MG63 (cell line): Measurements from ENCODE around the gene AP4M1. TPM values are rescaled to one million over a fixed set of nuclear protein-coding genes. Genes with fewer than 3 reads are reported as not detected.
A peak's percentile ranks its signal among the peaks of the same experiment; 100 is the strongest.
"Not testable (repeated sequence)": the region's sequence is repeated elsewhere in the genome, so short reads cannot be mapped to it uniquely, and the experiment has no call there.

Experiments
- DNase-seq: peaks from one replicate; pipeline ENCODE4 v3.0.0-alpha.2; 2020
- H3K27me3 ChIP-seq: fragments of 250-450 bp; sonication (Bioruptor Pico); 2 replicates; pipeline ENCODE4 v1.5.1; 2020; ENCODE audit warnings: mild to moderate bottlenecking, moderate library complexity
- H3K36me3 ChIP-seq: fragments of 250-450 bp; sonication (Bioruptor Pico); 2 replicates; pipeline ENCODE4 v1.5.1; 2020; ENCODE audit warnings: mild to moderate bottlenecking, moderate library complexity
- H3K4me3 ChIP-seq: fragments of 250-450 bp; sonication (Bioruptor Pico); 2 replicates; pipeline ENCODE4 v1.5.1; 2020; ENCODE audit warnings: mild to moderate bottlenecking, moderate library complexity
- H3K9me3 ChIP-seq: fragments of 250-450 bp; sonication (Bioruptor Pico); 2 replicates; pipeline ENCODE4 v1.5.1; 2020; ENCODE audit warnings: mild to moderate bottlenecking, moderate library complexity
- total RNA-seq: library from RNA; depleted of rRNA; stranded (reverse); fragments of >200 nt; shearing (Covaris generic); gene quantifications from 2 replicates; pipeline ENCODE4 v1.2.3, GENCODE V29; 2014; ENCODE audit warnings: low replicate concordance

The AP4M1 gene
- total RNA-seq, 1 experiment from 2014 or later: 28.4 TPM

- no peaks in the 10 kb centered on the region for H3K36me3 ChIP-seq
- no peaks in the 10 kb centered on the region for H3K9me3 ChIP-seq
- H3K27me3 ChIP-seq: no peaks in the 10 kb centered on the region
- no peak overlapping the region for H3K4me3 ChIP-seq
- DNase-seq: peak; percentile 29
Measured at GRCh38 chr7:100132697-100133151, 31.3 kb downstream of the AP4M1 start.

GRCh38 chr7:100137851-100138760 lies 36.7 kb downstream of the AP4M1 start:
- DNase-seq: no peak
- no peaks in the 10 kb centered on the region for H3K36me3 ChIP-seq
- H3K27me3 ChIP-seq: no peaks in the 10 kb centered on the region
- no peaks in the 10 kb centered on the region for H3K9me3 ChIP-seq
- no peak overlapping the region for H3K4me3 ChIP-seq

GRCh38 chr7:100141555-100141949 lies 40.1 kb downstream of the AP4M1 start:
- DNase-seq: no peak
- Histone ChIP-seq H3K27me3 (no peaks in the 10 kb centered on the region), H3K36me3 (no peaks in the 10 kb centered on the region), H3K9me3 (no peaks in the 10 kb centered on the region), H3K4me3 (no peak overlapping the region)

GRCh38 chr7:100142461-100142860 lies 41.0 kb downstream of the AP4M1 start:
- no peak for DNase-seq
- Histone ChIP-seq H3K9me3 (no peaks in the 10 kb centered on the region), H3K27me3 (no peaks in the 10 kb centered on the region)

GRCh38 chr7:100146350-100146749 lies 44.9 kb downstream of the AP4M1 start:
- H3K9me3 ChIP-seq, H3K4me3 ChIP-seq, H3K27me3 ChIP-seq, H3K36me3 ChIP-seq, DNase-seq: not testable (repeated sequence)

More at GRCh38 chr7:100142461-100142860, 41.0 kb downstream of the AP4M1 start:
- H3K4me3 ChIP-seq: no peak overlapping the region
- H3K36me3 ChIP-seq: no peaks in the 10 kb centered on the region

GRCh38 chr7:100147278-100147677 lies 45.8 kb downstream of the AP4M1 start:
- H3K36me3 ChIP-seq: no peaks in the 10 kb centered on the region
- no peak overlapping the region for H3K4me3 ChIP-seq
- H3K27me3 ChIP-seq: no peaks in the 10 kb centered on the region
- DNase-seq: no peak
- no peaks in the 10 kb centered on the region for H3K9me3 ChIP-seq

GRCh38 chr7:100148225-100148558 lies 46.7 kb downstream of the AP4M1 start:
- Histone ChIP-seq H3K27me3 (no peaks in the 10 kb centered on the region), H3K9me3 (no peaks in the 10 kb centered on the region)
- DNase-seq: no peak

GRCh38 chr7:100148559-100149328 lies 47.3 kb downstream of the AP4M1 start, which contains the start of gene LAMTOR4:
LAMTOR4 (plus strand) TSS chr7:100148918; CDS start chr7:100148973, 55 bp downstream.
- H3K4me3 ChIP-seq: peak within 1 kb of the TSS; percentile 89
- H3K36me3 ChIP-seq: no peaks in the 10 kb centered on the region
- DNase-seq: peak; percentile 97
- H3K9me3 ChIP-seq: no peaks in the 10 kb centered on the region
- no peaks in the 10 kb centered on the region for H3K27me3 ChIP-seq

More at GRCh38 chr7:100148225-100148558, 46.7 kb downstream of the AP4M1 start:
- Histone ChIP-seq H3K36me3 (no peaks in the 10 kb centered on the region), H3K4me3 (peak overlapping the region; percentile 89)

GRCh38 chr7:100152404-100152803 lies 51.0 kb downstream of the AP4M1 start:
- Histone ChIP-seq H3K36me3 (peaks cover 3% of the 10 kb centered on the region), H3K27me3 (no peaks in the 10 kb centered on the region), H3K9me3 (no peaks in the 10 kb centered on the region), H3K4me3 (no peak overlapping the region)
- no peak for DNase-seq

- H3K36me3 ChIP-seq: peaks cover 4% of the 10 kb centered on the region
- H3K27me3 ChIP-seq: no peaks in the 10 kb centered on the region
- no peaks in the 10 kb centered on the region for H3K9me3 ChIP-seq
- DNase-seq: no peak
- no peak overlapping the region for H3K4me3 ChIP-seq
Measured at GRCh38 chr7:100152937-100153666, 51.7 kb downstream of the AP4M1 start.

GRCh38 chr7:100153708-100154535 lies 52.5 kb downstream of the AP4M1 start:
- Histone ChIP-seq H3K27me3 (no peaks in the 10 kb centered on the region), H3K9me3 (no peaks in the 10 kb centered on the region), H3K36me3 (peaks cover 4% of the 10 kb centered on the region), H3K4me3 (no peak overlapping the region)
- DNase-seq: no peak

- H3K4me3 ChIP-seq: no peak overlapping the region
- no peaks in the 10 kb centered on the region for H3K9me3 ChIP-seq
- no peaks in the 10 kb centered on the region for H3K27me3 ChIP-seq
- DNase-seq: no peak
- peaks cover 4% of the 10 kb centered on the region for H3K36me3 ChIP-seq
Measured at GRCh38 chr7:100154651-100155491, 53.4 kb downstream of the AP4M1 start.

- Histone ChIP-seq H3K4me3 (no peak overlapping the region), H3K27me3 (no peaks in the 10 kb centered on the region), H3K36me3 (peaks cover 4% of the 10 kb centered on the region), H3K9me3 (no peaks in the 10 kb centered on the region)
- DNase-seq: no peak
Measured at GRCh38 chr7:100155553-100156317, 54.3 kb downstream of the AP4M1 start.

GRCh38 chr7:100156331-100157068 lies 55.1 kb downstream of the AP4M1 start:
- Histone ChIP-seq H3K9me3 (no peaks in the 10 kb centered on the region), H3K36me3 (peaks cover 4% of the 10 kb centered on the region), H3K4me3 (no peak overlapping the region), H3K27me3 (no peaks in the 10 kb centered on the region)
- DNase-seq: no peak
